ENCODE data around the gene PAK5. TPM values are rescaled to one million over a fixed set of nuclear protein-coding genes. Genes with fewer than 3 reads are reported as not detected.

Gene PAK5
- total and polyA plus RNA-seq, 2 donors (not counting 1 experiment from before 2014, with no cell fraction given), result not detected

DNA sequence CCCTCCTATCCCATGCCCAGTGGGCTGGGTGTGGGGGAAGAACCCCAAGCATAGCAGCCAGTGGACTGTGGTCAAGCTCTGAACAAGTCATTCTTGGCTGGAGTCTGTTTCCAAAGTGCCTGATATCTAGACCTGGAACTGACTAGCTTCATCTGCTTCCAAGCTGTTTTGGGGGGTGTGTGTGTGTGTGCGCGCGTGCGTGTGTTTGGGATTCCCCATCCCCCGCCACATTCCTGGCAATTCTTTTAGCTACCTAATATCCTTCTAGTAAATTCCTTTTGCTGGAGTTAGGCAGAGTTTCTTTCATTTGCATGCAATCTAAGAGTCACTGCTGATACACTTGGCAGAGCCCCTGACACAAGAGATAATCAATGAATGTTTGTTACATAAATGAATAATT lies 7.8 kb downstream of the PAK5 start:
- no CpG with 5 or more reads among the region's 5 CpGs for WGBS (ENCODE audit: insufficient coverage)
- H3K9me3 Mint-ChIP-seq (ENCODE audit: insufficient read depth), result no peaks in the 10 kb centered on the region
- intact Hi-C loops (cut with micrococcal nuclease), result no loop called here
- H3K4me1 Mint-ChIP-seq, result no peaks in the 10 kb centered on the region
- no peaks in the 10 kb centered on the region for H3K79me2 ChIP-seq (ENCODE audit: control insufficient read depth, insufficient read depth, low read length)
- no peak overlapping the region for H2AFZ ChIP-seq (ENCODE audit: insufficient read depth, low read depth, low read length, poor library complexity, severe bottlenecking)
- TF ChIP-seq CTCF (IDR thresholded peaks at IDR 0.05) (no peak), EZH2 (IDR thresholded peaks at IDR 0.05; ENCODE audit: borderline replicate concordance, insufficient read depth, low read depth, low read length, poor library complexity, severe bottlenecking) (no peak)
- H3K27ac ChIP-seq (ENCODE audit: low read length in 2 of 2), result no peak overlapping the region
- no peak overlapping the region for H3K4me2 ChIP-seq (replicated peaks; ENCODE audit: low read depth, low read length, poor library complexity, severe bottlenecking)
- H3K4me3 Mint-ChIP-seq, result no peak overlapping the region
- no peaks in the 10 kb centered on the region for H3K4me1 ChIP-seq (ENCODE audit: control insufficient read depth in 2 of 2, insufficient read depth in 2 of 2, low read length in 2 of 2)
- ATAC-seq (ENCODE audit: low read depth), result no peak
- no peak for DNase-seq
- H3K27me3 ChIP-seq (replicated peaks in 1 of 4; ENCODE audit: control extremely low read depth in 1 of 4, control insufficient read depth in 3 of 4, insufficient read depth in 4 of 4, low read length in 3 of 4), result no peaks in the 10 kb centered on the region
- H3K9me3 ChIP-seq (ENCODE audit: control extremely low read depth in 1 of 3, control insufficient read depth in 2 of 3, insufficient read depth in 1 of 3, low read length in 2 of 3), result no peaks in the 10 kb centered on the region
- H3K27me3 Mint-ChIP-seq, result peaks cover 5% of the 10 kb centered on the region
- H4K20me1 ChIP-seq (ENCODE audit: control insufficient read depth, insufficient read depth, low read length, poor library complexity, severe bottlenecking), result no peaks in the 10 kb centered on the region
- ChIA-PET CTCF (no interaction called here), POLR2A (no interaction called here)
- no peak overlapping the region for H3K27ac Mint-ChIP-seq
- H3K4me3 ChIP-seq (ENCODE audit: control extremely low read depth in 1 of 5, extremely low read depth in 1 of 5, insufficient read depth in 1 of 5, low read depth in 2 of 5, low read length in 4 of 5), result no peak overlapping the region
- H3K9ac ChIP-seq (ENCODE audit: low read length), result no peak overlapping the region
- no peaks in the 10 kb centered on the region for H3K36me3 ChIP-seq (replicated peaks in 1 of 2; ENCODE audit: control extremely low read depth in 1 of 2, control insufficient read depth in 1 of 2, extremely low read depth in 1 of 2, insufficient read depth in 2 of 2, low read length in 1 of 2)

- no peaks in the 10 kb centered on the region for H3K9me3 ChIP-seq (ENCODE audit: control extremely low read depth in 1 of 3, control insufficient read depth in 2 of 3, insufficient read depth in 1 of 3, low read length in 2 of 3)
- no peak for DNase-seq
- H3K4me3 ChIP-seq (ENCODE audit: control extremely low read depth in 1 of 5, extremely low read depth in 1 of 5, insufficient read depth in 1 of 5, low read depth in 2 of 5, low read length in 4 of 5), result no peak overlapping the region
- H3K9ac ChIP-seq (ENCODE audit: low read length), result no peak overlapping the region
- no peaks in the 10 kb centered on the region for H3K27me3 ChIP-seq (replicated peaks in 1 of 4; ENCODE audit: control extremely low read depth in 1 of 4, control insufficient read depth in 3 of 4, insufficient read depth in 4 of 4, low read length in 3 of 4)
- H3K9me3 Mint-ChIP-seq (ENCODE audit: insufficient read depth), result no peaks in the 10 kb centered on the region
- no peak overlapping the region for H3K27ac ChIP-seq (ENCODE audit: low read length in 2 of 2)
- intact Hi-C loops (cut with micrococcal nuclease), result no loop called here
- no peaks in the 10 kb centered on the region for H3K4me1 ChIP-seq (ENCODE audit: control insufficient read depth in 2 of 2, insufficient read depth in 2 of 2, low read length in 2 of 2)
- ATAC-seq (ENCODE audit: low read depth), result no peak
- H4K20me1 ChIP-seq (ENCODE audit: control insufficient read depth, insufficient read depth, low read length, poor library complexity, severe bottlenecking), result no peaks in the 10 kb centered on the region
- no peaks in the 10 kb centered on the region for H3K79me2 ChIP-seq (ENCODE audit: control insufficient read depth, insufficient read depth, low read length)
- H3K27me3 Mint-ChIP-seq, result no peaks in the 10 kb centered on the region
- no peak overlapping the region for H3K4me2 ChIP-seq (replicated peaks; ENCODE audit: low read depth, low read length, poor library complexity, severe bottlenecking)
- no peaks in the 10 kb centered on the region for H3K4me1 Mint-ChIP-seq
- TF ChIP-seq CTCF (IDR thresholded peaks at IDR 0.05), result no peak
- TF ChIP-seq EZH2 (IDR thresholded peaks at IDR 0.05; ENCODE audit: borderline replicate concordance, insufficient read depth, low read depth, low read length, poor library complexity, severe bottlenecking), result no peak
- POLR2A ChIA-PET, result no interaction called here
- no peaks in the 10 kb centered on the region for H3K36me3 ChIP-seq (replicated peaks in 1 of 2; ENCODE audit: control extremely low read depth in 1 of 2, control insufficient read depth in 1 of 2, extremely low read depth in 1 of 2, insufficient read depth in 2 of 2, low read length in 1 of 2)
- CTCF ChIA-PET, result no interaction called here
- H3K27ac Mint-ChIP-seq, result no peak overlapping the region
- H3K4me3 Mint-ChIP-seq, result no peak overlapping the region
- H2AFZ ChIP-seq (ENCODE audit: insufficient read depth, low read depth, low read length, poor library complexity, severe bottlenecking), result no peak overlapping the region
These were observed 9.0 kb downstream of the PAK5 start for GRCh38 chr20:9829835-9830234.

All from B cell (primary cell).